ENCODE measurements around the gene TMEM258. TPM values are rescaled to one million over a fixed set of nuclear protein-coding genes. Genes with fewer than 3 reads are reported as not detected.

Gene TMEM258
- total and polyA plus RNA-seq, 4 donors, result 31.0 to 136 (median 98.7) TPM

GRCh38 chr11:61817471-61818202 lies 25.2 kb upstream of the TMEM258 start:
- H3K4me1 ChIP-seq (ENCODE audit: control insufficient read depth in 4 of 4, insufficient read depth in 4 of 4, low read length in 3 of 4), result peaks cover 5 to 28% (median 14%) of the 10 kb centered on the region in 4 donors
- H3K9me3 ChIP-seq (ENCODE audit: control insufficient read depth in 4 of 4, low read length in 3 of 4), result no peaks in the 10 kb centered on the region
- H3K27me3 ChIP-seq (ENCODE audit: control insufficient read depth in 4 of 4, insufficient read depth in 4 of 4, low read length in 3 of 4), result no peaks in the 10 kb centered on the region
- H3K27ac ChIP-seq (ENCODE audit: low read depth in 1 of 2, low read length in 2 of 2), result peak overlapping the region in 1 of 2 donors; percentile 43
- DNase-seq (ENCODE audit: low spot score), result no peak
- H3K36me3 ChIP-seq (ENCODE audit: control insufficient read depth in 4 of 4, insufficient read depth in 3 of 4, low read depth in 1 of 4, low read length in 3 of 4), result peaks cover 0 to 2% (median 0%) of the 10 kb centered on the region in 4 donors
- H3K9ac ChIP-seq (ENCODE audit: low read depth in 1 of 2, low read length in 2 of 2), result no peak overlapping the region
- 74% methylated on average over 6 of the region's 6 CpGs for WGBS
- H3K4me3 ChIP-seq (ENCODE audit: low read depth in 1 of 3, low read length in 3 of 3), result peak overlapping the region in 1 of 3 donors; percentile 48
- TF ChIP-seq FOXA1 (IDR thresholded peaks at IDR 0.05) (no peak), JUND (IDR thresholded peaks at IDR 0.05) (no peak), EGR1 (IDR thresholded peaks at IDR 0.05; ENCODE audit: low read depth in 2 of 2) (no peak), HNF4A (conservative IDR thresholded peaks at IDR 0.05) (no peak), MAX (IDR thresholded peaks at IDR 0.05) (no peak), REST (IDR thresholded peaks at IDR 0.05) (no peak), FOXA2 (IDR thresholded peaks at IDR 0.05) (no peak), RXRA (IDR thresholded peaks at IDR 0.05) (no peak), NR2F2 (IDR thresholded peaks at IDR 0.05) (no peak), TAF1 (conservative IDR thresholded peaks at IDR 0.05) (no peak), ZBTB33 (IDR thresholded peaks at IDR 0.05) (no peak), GABPA (IDR thresholded peaks at IDR 0.05 in 1 of 2, conservative IDR thresholded peaks at IDR 0.05 in 1 of 2) (no peak), SP1 (IDR thresholded peaks at IDR 0.05) (no peak), YY1 (IDR thresholded peaks at IDR 0.05) (no peak), ATF3 (IDR thresholded peaks at IDR 0.05) (no peak)

- DNase-seq (ENCODE audit: low spot score), result peak; percentile 88
- Histone ChIP-seq H3K36me3 (ENCODE audit: control insufficient read depth in 4 of 4, insufficient read depth in 3 of 4, low read depth in 1 of 4, low read length in 3 of 4) (peaks cover 0 to 7% (median 2%) of the 10 kb centered on the region in 4 donors), H3K9ac (ENCODE audit: low read depth in 1 of 2, low read length in 2 of 2) (peak within 1 kb of the TSS; percentile 34 to 67), H3K27me3 (ENCODE audit: control insufficient read depth in 4 of 4, insufficient read depth in 4 of 4, low read length in 3 of 4) (no peaks in the 10 kb centered on the region), H3K4me1 (ENCODE audit: control insufficient read depth in 4 of 4, insufficient read depth in 4 of 4, low read length in 3 of 4) (peaks cover 5 to 28% (median 14%) of the 10 kb centered on the region in 4 donors), H3K9me3 (ENCODE audit: control insufficient read depth in 4 of 4, low read length in 3 of 4) (no peaks in the 10 kb centered on the region), H3K4me3 (ENCODE audit: low read depth in 1 of 3, low read length in 3 of 3) (peak within 1 kb of the TSS; percentile 48 to 67 (median 48)), H3K27ac (ENCODE audit: low read depth in 1 of 2, low read length in 2 of 2) (peak within 1 kb of the TSS; percentile 93 to 95)
- WGBS, result 2% methylated on average over 73 of the region's 73 CpGs
- peak; percentile 47 for TF ChIP-seq CTCF (IDR thresholded peaks at IDR 0.05; ENCODE audit: low read depth, low read length, missing input control)
- peak; percentile 86 for TF ChIP-seq ZBTB33 (IDR thresholded peaks at IDR 0.05)
- no peak for TF ChIP-seq FOXA2 (IDR thresholded peaks at IDR 0.05)
- TF ChIP-seq EGR1 (IDR thresholded peaks at IDR 0.05; ENCODE audit: low read depth in 2 of 2), result no peak
- peak in 1 of 2 donors; percentile 60 for TF ChIP-seq RAD21 (IDR thresholded peaks at IDR 0.05)
Observed at GRCh38 chr11:61816736-61817455, 24.5 kb upstream of the TMEM258 start, which contains the start of gene FADS1. TSS of gene FADS1 (minus strand) at chr11:61817003. CDS start at chr11:61816929, 74 bp downstream.
